B cell (primary cell): ENCODE measurements around the gene PPP1R11. TPM values are rescaled to one million over a fixed set of nuclear protein-coding genes. Genes with fewer than 3 reads are reported as not detected.
A peak's percentile ranks its signal among the peaks of the same experiment; 100 is the strongest.

Source experiments
- ATAC-seq: fragments of 200-7000 bp; cut with Tn5 transposase; one replicate; pipeline ENCODE4 v1.10.0; 2021; ENCODE audit warnings: low read depth, mild to moderate bottlenecking, moderate number of reproducible peaks, moderate library complexity
- CTCF ChIA-PET: fragments of 350-600 bp; sonication (Branson Sonifier 250); formaldehyde crosslinking; loops from one replicate; lab custom pipeline; 2021; ENCODE audit warnings: antibody characterized with exemption, inconsistent platforms; lab: Charles Lee
- POLR2A ChIA-PET: fragments of 350-600 bp; sonication (Branson Sonifier 250); formaldehyde crosslinking; loops from one replicate; lab custom pipeline; 2021; ENCODE audit warnings: antibody characterized with exemption; lab: Charles Lee
- DNase-seq: peaks from one replicate; pipeline ENCODE4 v3.0.0; 2013
- H2AFZ ChIP-seq: 2 replicates; pipeline ENCODE4 v1.6.1; 2012; ENCODE audit warnings: mild to moderate bottlenecking, low read depth, low read length; ENCODE audit not compliant: insufficient read depth, poor library complexity, severe bottlenecking
- H3K27ac ChIP-seq, 2 donors: 1 replicate in 1 of 2; 2 replicates in 1 of 2; pipeline ENCODE4 v1.5.1; 2012 to 2013; ENCODE audit warnings: low read length in 2 of 2, mild to moderate bottlenecking in 2 of 2, moderate library complexity in 1 of 2
- H3K27me3 ChIP-seq, 4 experiments: fragments of 200-600 bp in 1 of 4; sonication (generic) in 1 of 4; replicated peaks in 1 of 4; 1 replicate in 2 of 4; 2 replicates in 2 of 4; pipeline versions ENCODE4 v1.6.1 to v1.7.0; 2013 to 2016; ENCODE audit warnings: low read length in 3 of 4, mild to moderate bottlenecking in 2 of 4, mixed read lengths in 1 of 4, moderate library complexity in 1 of 4; ENCODE audit not compliant: insufficient read depth in 4 of 4, control insufficient read depth in 3 of 4; ENCODE audit errors: control extremely low read depth in 1 of 4
- H3K36me3 ChIP-seq, 2 experiments: replicated peaks in 1 of 2; 1 replicate in 1 of 2; 2 replicates in 1 of 2; pipeline versions ENCODE4 v1.6.1 to v1.7.1; 2013; ENCODE audit warnings: low read length in 1 of 2; ENCODE audit not compliant: insufficient read depth in 2 of 2, control insufficient read depth in 1 of 2; ENCODE audit errors: control extremely low read depth in 1 of 2, extremely low read depth in 1 of 2
- H3K4me1 ChIP-seq, 2 donors: fragments of 200-600 bp in 1 of 2; sonication (generic) in 1 of 2; 1 replicate in 1 of 2; 2 replicates in 1 of 2; pipeline versions ENCODE4 v1.5.1 to v1.6.1; 2013 to 2017; ENCODE audit warnings: low read length in 2 of 2; ENCODE audit not compliant: control insufficient read depth in 2 of 2, insufficient read depth in 2 of 2
- H3K4me2 ChIP-seq: replicated peaks from 2 replicates; pipeline ENCODE3; 2012; ENCODE audit warnings: mild to moderate bottlenecking, low read depth, low read length; ENCODE audit not compliant: poor library complexity, severe bottlenecking
- H3K4me3 ChIP-seq, 5 experiments: fragments of 200-600 bp in 1 of 5; sonication (generic) in 1 of 5; 1 replicate in 3 of 5; 2 replicates in 2 of 5; pipeline versions ENCODE4 v1.5.1 to v1.7.0; 2011 to 2016; ENCODE audit warnings: low read length in 4 of 5, mild to moderate bottlenecking in 4 of 5, low read depth in 2 of 5, control low read depth in 1 of 5, moderate library complexity in 1 of 5; ENCODE audit not compliant: insufficient read depth in 1 of 5; ENCODE audit errors: control extremely low read depth in 1 of 5, extremely low read depth in 1 of 5
- H3K79me2 ChIP-seq: fragments of 200-600 bp; sonication (generic); one replicate; pipeline ENCODE4 v1.6.0; 2016; ENCODE audit warnings: low read length; ENCODE audit not compliant: control insufficient read depth, insufficient read depth
- H3K9ac ChIP-seq: fragments of 200-600 bp; sonication (generic); 2 replicates; pipeline ENCODE4 v1.6.1; 2017; ENCODE audit warnings: mild to moderate bottlenecking, low read length, moderate library complexity
- H3K9me3 ChIP-seq, 3 donors: one replicate each; pipeline versions ENCODE4 v1.6.1 to v1.7.1; 2013; ENCODE audit warnings: low read length in 2 of 3; ENCODE audit not compliant: control insufficient read depth in 2 of 3, insufficient read depth in 1 of 3; ENCODE audit errors: control extremely low read depth in 1 of 3
- H4K20me1 ChIP-seq: 2 replicates; pipeline ENCODE4 v1.6.0; 2012; ENCODE audit warnings: mild to moderate bottlenecking, low read length; ENCODE audit not compliant: insufficient read depth, control insufficient read depth, poor library complexity, severe bottlenecking
- H3K27ac Mint-ChIP-seq: one replicate; pipeline ENCODE4 v1.8.0; 2021; ENCODE audit warnings: mixed read lengths
- H3K27me3 Mint-ChIP-seq: one replicate; pipeline ENCODE4 v1.8.0; 2021; ENCODE audit warnings: mixed read lengths
- H3K4me1 Mint-ChIP-seq: one replicate; pipeline ENCODE4 v1.8.0; 2021; ENCODE audit warnings: mixed read lengths
- H3K4me3 Mint-ChIP-seq: one replicate; pipeline ENCODE4 v1.8.0; 2021; ENCODE audit warnings: mixed read lengths
- H3K9me3 Mint-ChIP-seq: one replicate; pipeline ENCODE4 v1.8.0; 2022; ENCODE audit warnings: mixed read lengths; ENCODE audit not compliant: insufficient read depth
- EZH2 ChIP-seq: IDR thresholded peaks from 2 replicates; pipeline ENCODE4 v1.6.1; 2012; ENCODE audit warnings: borderline replicate concordance, low read depth, mild to moderate bottlenecking, moderate library complexity, low read length; ENCODE audit not compliant: insufficient read depth, poor library complexity, severe bottlenecking
- WGBS: methylation state at CpG from one replicate; pipeline ENCODE4 v1.1.5; 2013; ENCODE audit warnings: missing lambda C conversion rate; ENCODE audit not compliant: insufficient coverage; 5-methylcytosine and 5-hydroxymethylcytosine counted together
- intact Hi-C: fragments of 100-400 bp; cut with micrococcal nuclease; formaldehyde crosslinking; loops from one replicate; pipeline ENCODE4 v1.10.0; 2022
- polyA plus RNA-seq: library from polyadenylated mRNA; depleted of rRNA; stranded (reverse); fragments of >200 nt; gene quantifications from 2 replicates; pipeline ENCODE4 v1.2.3, GENCODE V29; 2012
- total RNA-seq, 2 donors: library from RNA; stranded (reverse); fragments of 120-200 nt in 1 of 2; gene quantifications; 1 replicate in 1 of 2; 2 replicates in 1 of 2; pipeline versions ENCODE4 v1.2.3 to v1.2.4, GENCODE V29; 2013 to 2022
- TF ChIP-seq, protein P1 (sequence below): fragments of 200-600 bp; IDR thresholded peaks from one replicate; pipeline ENCODE4 v1.8.0; 2022; ENCODE audit warnings: antibody characterized with exemption, mild to moderate bottlenecking

The PPP1R11 gene
- total and polyA plus RNA-seq, 2 donors (not counting 1 experiment from before 2014, with no cell fraction given): 44.8 to 47.8 TPM

DNA sequence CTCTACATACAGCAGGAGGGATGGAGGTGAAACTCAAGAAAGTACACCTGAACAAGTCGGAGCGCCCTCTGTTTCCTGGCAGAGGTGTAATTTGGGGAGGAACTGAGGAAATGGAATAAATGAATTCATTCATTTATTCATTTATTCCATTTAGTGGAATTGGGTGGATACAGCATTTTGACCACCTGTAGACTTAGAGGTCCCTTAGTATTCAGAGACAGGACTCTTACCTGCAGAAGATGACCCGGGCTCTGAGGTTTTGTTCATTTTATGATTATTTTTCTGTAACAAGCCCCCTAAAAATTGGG is 36.8 kb downstream of the PPP1R11 start:
- WGBS: no CpG with 5 or more reads among the region's 3 CpGs
- Histone ChIP-seq H3K27ac (no peak overlapping the region), H3K4me1 (peaks cover 37 to 40% of the 10 kb centered on the region in 2 donors), H3K79me2 (no peaks in the 10 kb centered on the region), H3K9me3 (peaks cover 0 to 15% (median 0%) of the 10 kb centered on the region in 3 donors), H3K9ac (peak overlapping the region; percentile 60), H3K4me2 (peak overlapping the region; percentile 82), H3K27me3 (peaks cover 3 to 64% (median 47%) of the 10 kb centered on the region in 4 experiments), H3K4me3 (peak overlapping the region in 4 of 5 experiments; percentile 44 to 64 (median 54)), H2AFZ (peak overlapping the region; percentile 82), H4K20me1 (no peaks in the 10 kb centered on the region), H3K36me3 (no peaks in the 10 kb centered on the region)
- CTCF ChIA-PET: interaction anchor here (0.8 to 4.0 kb wide), 20 partner anchors 8 to 450 kb away, joined by 3 to 194 read pairs (median 6); partner anchors contain the start of genes POLR1H, PPP1R11, TRIM26 and TRIM39
- no peak for ATAC-seq
- peaks cover 52% of the 10 kb centered on the region for H3K27me3 Mint-ChIP-seq
- H3K27ac Mint-ChIP-seq: peak overlapping the region; percentile 34
- H3K4me1 Mint-ChIP-seq: peaks cover 32% of the 10 kb centered on the region
- H3K9me3 Mint-ChIP-seq: no peaks in the 10 kb centered on the region
- H3K4me3 Mint-ChIP-seq: peak overlapping the region; percentile 91
- TF ChIP-seq, protein P1, sequence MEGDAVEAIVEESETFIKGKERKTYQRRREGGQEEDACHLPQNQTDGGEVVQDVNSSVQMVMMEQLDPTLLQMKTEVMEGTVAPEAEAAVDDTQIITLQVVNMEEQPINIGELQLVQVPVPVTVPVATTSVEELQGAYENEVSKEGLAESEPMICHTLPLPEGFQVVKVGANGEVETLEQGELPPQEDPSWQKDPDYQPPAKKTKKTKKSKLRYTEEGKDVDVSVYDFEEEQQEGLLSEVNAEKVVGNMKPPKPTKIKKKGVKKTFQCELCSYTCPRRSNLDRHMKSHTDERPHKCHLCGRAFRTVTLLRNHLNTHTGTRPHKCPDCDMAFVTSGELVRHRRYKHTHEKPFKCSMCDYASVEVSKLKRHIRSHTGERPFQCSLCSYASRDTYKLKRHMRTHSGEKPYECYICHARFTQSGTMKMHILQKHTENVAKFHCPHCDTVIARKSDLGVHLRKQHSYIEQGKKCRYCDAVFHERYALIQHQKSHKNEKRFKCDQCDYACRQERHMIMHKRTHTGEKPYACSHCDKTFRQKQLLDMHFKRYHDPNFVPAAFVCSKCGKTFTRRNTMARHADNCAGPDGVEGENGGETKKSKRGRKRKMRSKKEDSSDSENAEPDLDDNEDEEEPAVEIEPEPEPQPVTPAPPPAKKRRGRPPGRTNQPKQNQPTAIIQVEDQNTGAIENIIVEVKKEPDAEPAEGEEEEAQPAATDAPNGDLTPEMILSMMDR: no peak
- TF ChIP-seq EZH2: no peak
- intact Hi-C loops: loop anchor here (1.0 to 10.0 kb wide), 7 partner anchors 27 to 293 kb away; partner anchors contain the start of genes PPP1R11, TRIM26 and TRIM39
- POLR2A ChIA-PET: interaction anchor here (1.0 to 2.1 kb wide), 2 partner anchors 27 to 43 kb away, joined by 7 to 10 read pairs; partner anchors contain the start of gene POLR1H
- DNase-seq: no peak

DNA sequence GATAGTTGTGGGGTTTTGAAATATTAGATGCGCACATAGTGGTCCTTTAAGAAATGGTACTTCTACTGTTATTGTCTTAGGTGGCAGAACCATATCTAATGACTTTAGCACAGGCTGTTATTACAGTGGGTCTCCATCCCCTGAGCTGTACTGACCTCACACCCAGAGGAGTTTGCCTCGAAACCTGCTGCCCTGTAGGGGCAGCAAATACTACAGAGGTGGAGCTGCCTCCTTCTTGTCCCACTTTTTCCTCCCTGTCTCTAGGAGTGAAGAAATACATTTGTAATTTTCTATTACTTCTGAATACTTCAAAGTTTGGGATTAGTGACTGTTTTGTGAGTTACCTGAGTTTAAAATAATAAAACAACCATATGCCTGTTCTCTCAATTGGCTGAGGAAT is 37.7 kb downstream of the PPP1R11 start:
- no peaks in the 10 kb centered on the region for H3K9me3 Mint-ChIP-seq
- no peaks in the 10 kb centered on the region for H3K79me2 ChIP-seq
- H2AFZ ChIP-seq: no peak overlapping the region
- peaks cover 3 to 64% (median 42%) of the 10 kb centered on the region in 4 experiments for H3K27me3 ChIP-seq
- intact Hi-C loops: loop anchor here (10.0 kb wide), 1 partner anchor 220 kb away; the partner anchor contains the start of gene TRIM39
- no peaks in the 10 kb centered on the region for H3K36me3 ChIP-seq
- peaks cover 37 to 40% of the 10 kb centered on the region in 2 donors for H3K4me1 ChIP-seq
- no peak overlapping the region for H3K27ac Mint-ChIP-seq
- no peak overlapping the region for H3K9ac ChIP-seq
- H3K4me2 ChIP-seq: no peak overlapping the region
- ChIA-PET CTCF (interaction anchor here (1.3 to 4.0 kb wide), 7 partner anchors 10 to 256 kb away, joined by 3 to 194 read pairs (median 21); partner anchors contain the start of gene TRIM40), POLR2A (interaction anchor here (2.1 kb wide), 1 partner anchor 26 kb away, joined by 7 read pairs; no protein-coding TSS in a partner anchor)
- H3K4me1 Mint-ChIP-seq: peaks cover 32% of the 10 kb centered on the region
- ATAC-seq (no peak), DNase-seq (no peak)
- no peak overlapping the region for H3K4me3 ChIP-seq
- peaks cover 48% of the 10 kb centered on the region for H3K27me3 Mint-ChIP-seq
- peaks cover 0 to 15% (median 0%) of the 10 kb centered on the region in 3 donors for H3K9me3 ChIP-seq
- no peak overlapping the region for H3K4me3 Mint-ChIP-seq
- TF ChIP-seq, protein P1: no peak
- no peak for TF ChIP-seq EZH2
- no peaks in the 10 kb centered on the region for H4K20me1 ChIP-seq
- no CpG with 5 or more reads among the region's 2 CpGs for WGBS
- H3K27ac ChIP-seq: no peak overlapping the region
